GM12878 (cell line): ENCODE measurements around the gene GTPBP1. TPM values are rescaled to one million over a fixed set of nuclear protein-coding genes. Genes with fewer than 3 reads are reported as not detected.

ENCODE experiments used
- BCL3 ChIP-seq: IDR thresholded peaks from 2 replicates; pipeline ENCODE4 v1.6.1; 2011; ENCODE audit warnings: borderline replicate concordance, low read depth, mild to moderate bottlenecking, moderate library complexity, low read length; ENCODE audit not compliant: insufficient read depth, poor library complexity, severe bottlenecking
- BHLHE40 ChIP-seq, 2 experiments: fragments of 450-650 bp in 1 of 2; IDR thresholded peaks; 2 replicates each; pipeline ENCODE4 v1.6.1; 2011 to 2017; ENCODE audit warnings: low read depth in 2 of 2, borderline replicate concordance in 1 of 2, improper control_type of control experiment in 1 of 2, low read length in 1 of 2, mild to moderate bottlenecking in 1 of 2
- CBX5 ChIP-seq: sonication (generic); IDR thresholded peaks from 2 replicates; pipeline ENCODE4 v1.6.1; 2016; ENCODE audit warnings: low read depth, moderate library complexity, mild to moderate bottlenecking, inconsistent platforms
- CHD4 ChIP-seq: fragments of 200-600 bp; sonication (generic); IDR thresholded peaks from 2 replicates; pipeline ENCODE4 v1.6.1; 2016; ENCODE audit warnings: mild to moderate bottlenecking
- IKZF1 ChIP-seq: fragments of 450-650 bp; conservative IDR thresholded peaks from 2 replicates; pipeline ENCODE4 v1.6.1; 2017; ENCODE audit warnings: antibody characterized with exemption, mild to moderate bottlenecking
- IRF4 ChIP-seq: IDR thresholded peaks from 2 replicates; pipeline ENCODE4 v1.6.1; 2011; ENCODE audit warnings: low read depth, low read length
- KLF5 ChIP-seq: fragments of 450-650 bp; IDR thresholded peaks from 2 replicates; pipeline ENCODE4 v1.6.1; 2014; ENCODE audit warnings: mild to moderate bottlenecking; ENCODE audit not compliant: partially characterized antibody
- MLLT1 ChIP-seq: fragments of 450-650 bp; IDR thresholded peaks from 2 replicates; pipeline ENCODE4 v1.6.1; 2016; ENCODE audit warnings: mild to moderate bottlenecking
- NKRF ChIP-seq: fragments of 450-650 bp; conservative IDR thresholded peaks from 2 replicates; pipeline ENCODE4 v1.6.1; 2017; ENCODE audit warnings: mild to moderate bottlenecking, moderate library complexity
- PAX5 ChIP-seq: IDR thresholded peaks from 2 replicates; pipeline ENCODE4 v1.6.1; 2011; ENCODE audit warnings: low read depth, low read length, borderline replicate concordance
- RELA ChIP-seq: fragments of 450-650 bp; IDR thresholded peaks from 2 replicates; pipeline ENCODE4 v1.8.0; 2014; ENCODE audit warnings: borderline replicate concordance; ENCODE audit not compliant: partially characterized antibody
- SREBF2 ChIP-seq: IDR thresholded peaks from 2 replicates; pipeline ENCODE4 v1.6.1; 2012; ENCODE audit warnings: mild to moderate bottlenecking, low read length
- SRF ChIP-seq, 2 experiments: IDR thresholded peaks; 2 replicates each; pipeline ENCODE4 v1.6.1; 2011; ENCODE audit warnings: low read depth in 2 of 2, low read length in 2 of 2, mild to moderate bottlenecking in 1 of 2, moderate library complexity in 1 of 2
- TAF1 ChIP-seq: IDR thresholded peaks from 2 replicates; pipeline ENCODE4 v1.6.1; 2011; ENCODE audit warnings: mild to moderate bottlenecking, low read depth, low read length, borderline replicate concordance
- YBX1 ChIP-seq: fragments of 450-650 bp; IDR thresholded peaks from 2 replicates; pipeline ENCODE4 v1.6.1; 2016; ENCODE audit warnings: antibody characterized with exemption
- YY1 ChIP-seq: IDR thresholded peaks from 2 replicates; pipeline ENCODE4 v1.6.1; 2011; ENCODE audit warnings: low read depth, mild to moderate bottlenecking, low read length
- polyA plus RNA-seq, 11 experiments: library from polyadenylated mRNA; depleted of rRNA in 4 of 11; unstranded in 6 of 11; stranded (reverse) in 5 of 11; fragments of >200 nt; fragmentation: Nextera tagmentation in 4 of 11; fragmentation: Illumina TruSeq in 1 of 11; extraction: Ambion mirVana in 4 of 11; extraction: Trizol in 1 of 11; gene quantifications; 1 replicate in 1 of 11; 2 replicates in 10 of 11; pipeline versions ENCODE4 v1.2.1 to v1.2.3, GENCODE V29; 2011 to 2016; ENCODE audit warnings: inconsistent platforms in 2 of 11, missing spikeins in 2 of 11, low read depth in 1 of 11
- total RNA-seq, 4 experiments: library from RNA; depleted of rRNA in 3 of 4; stranded (reverse); fragments of >200 nt in 3 of 4; fragmentation: Illumina TruSeq in 1 of 4; extraction: Trizol in 1 of 4; gene quantifications; 2 replicates each; pipeline versions ENCODE4 v1.2.1 to v1.2.3, GENCODE V29; 2013 to 2021
- TF ChIP-seq, protein P1 (sequence below): IDR thresholded peaks from 2 replicates; pipeline ENCODE4 v1.6.1; 2012; ENCODE audit warnings: low read depth, low read length, improper control_type of control experiment
- TF ChIP-seq, protein P2 (sequence below): fragments of 450-650 bp; IDR thresholded peaks from 2 replicates; pipeline ENCODE4 v1.6.1; 2016; ENCODE audit warnings: mild to moderate bottlenecking, moderate library complexity, borderline replicate concordance

GTPBP1 gene
- total and polyA plus RNA-seq, 10 of the 15 experiments (the other 5 are each of a cell fraction or from before 2014, with no cell fraction given): 0.89 to 63.1 (median 34.2) TPM

GRCh38 chr22:38705235-38706100, at the start of gene GTPBP1 (continued):
- peak; percentile 22 to 64; a peak in 2 of 4 replicates for TF ChIP-seq SRF (IDR thresholded peaks at IDR 0.05; ENCODE audit: low read depth in 2 of 2, low read length in 2 of 2)
- TF ChIP-seq, protein P1, sequence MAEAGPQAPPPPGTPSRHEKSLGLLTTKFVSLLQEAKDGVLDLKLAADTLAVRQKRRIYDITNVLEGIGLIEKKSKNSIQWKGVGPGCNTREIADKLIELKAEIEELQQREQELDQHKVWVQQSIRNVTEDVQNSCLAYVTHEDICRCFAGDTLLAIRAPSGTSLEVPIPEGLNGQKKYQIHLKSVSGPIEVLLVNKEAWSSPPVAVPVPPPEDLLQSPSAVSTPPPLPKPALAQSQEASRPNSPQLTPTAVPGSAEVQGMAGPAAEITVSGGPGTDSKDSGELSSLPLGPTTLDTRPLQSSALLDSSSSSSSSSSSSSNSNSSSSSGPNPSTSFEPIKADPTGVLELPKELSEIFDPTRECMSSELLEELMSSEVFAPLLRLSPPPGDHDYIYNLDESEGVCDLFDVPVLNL: peak; percentile 85
- no peak for TF ChIP-seq YBX1
- peak; percentile 74; the same call in 1 of the 2 replicates for TF ChIP-seq NKRF
- TF ChIP-seq CHD4: no peak
- TF ChIP-seq RELA: no peak
- no peak for TF ChIP-seq CBX5
- peak; percentile 61; the same call in 1 of the 2 replicates for TF ChIP-seq IRF4
- TF ChIP-seq PAX5: peak; percentile 92; the same call in 1 of the 2 replicates
- peak; percentile 96 for TF ChIP-seq TAF1
- TF ChIP-seq BCL3: no peak
- peak; percentile 60 for TF ChIP-seq KLF5
- TF ChIP-seq, protein P2, sequence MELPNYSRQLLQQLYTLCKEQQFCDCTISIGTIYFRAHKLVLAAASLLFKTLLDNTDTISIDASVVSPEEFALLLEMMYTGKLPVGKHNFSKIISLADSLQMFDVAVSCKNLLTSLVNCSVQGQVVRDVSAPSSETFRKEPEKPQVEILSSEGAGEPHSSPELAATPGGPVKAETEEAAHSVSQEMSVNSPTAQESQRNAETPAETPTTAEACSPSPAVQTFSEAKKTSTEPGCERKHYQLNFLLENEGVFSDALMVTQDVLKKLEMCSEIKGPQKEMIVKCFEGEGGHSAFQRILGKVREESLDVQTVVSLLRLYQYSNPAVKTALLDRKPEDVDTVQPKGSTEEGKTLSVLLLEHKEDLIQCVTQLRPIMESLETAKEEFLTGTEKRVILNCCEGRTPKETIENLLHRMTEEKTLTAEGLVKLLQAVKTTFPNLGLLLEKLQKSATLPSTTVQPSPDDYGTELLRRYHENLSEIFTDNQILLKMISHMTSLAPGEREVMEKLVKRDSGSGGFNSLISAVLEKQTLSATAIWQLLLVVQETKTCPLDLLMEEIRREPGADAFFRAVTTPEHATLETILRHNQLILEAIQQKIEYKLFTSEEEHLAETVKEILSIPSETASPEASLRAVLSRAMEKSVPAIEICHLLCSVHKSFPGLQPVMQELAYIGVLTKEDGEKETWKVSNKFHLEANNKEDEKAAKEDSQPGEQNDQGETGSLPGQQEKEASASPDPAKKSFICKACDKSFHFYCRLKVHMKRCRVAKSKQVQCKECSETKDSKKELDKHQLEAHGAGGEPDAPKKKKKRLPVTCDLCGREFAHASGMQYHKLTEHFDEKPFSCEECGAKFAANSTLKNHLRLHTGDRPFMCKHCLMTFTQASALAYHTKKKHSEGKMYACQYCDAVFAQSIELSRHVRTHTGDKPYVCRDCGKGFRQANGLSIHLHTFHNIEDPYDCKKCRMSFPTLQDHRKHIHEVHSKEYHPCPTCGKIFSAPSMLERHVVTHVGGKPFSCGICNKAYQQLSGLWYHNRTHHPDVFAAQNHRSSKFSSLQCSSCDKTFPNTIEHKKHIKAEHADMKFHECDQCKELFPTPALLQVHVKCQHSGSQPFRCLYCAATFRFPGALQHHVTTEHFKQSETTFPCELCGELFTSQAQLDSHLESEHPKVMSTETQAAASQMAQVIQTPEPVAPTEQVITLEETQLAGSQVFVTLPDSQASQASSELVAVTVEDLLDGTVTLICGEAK: peak; percentile 56; the same call in 1 of the 2 replicates
- peak; percentile 78 for TF ChIP-seq MLLT1
- TF ChIP-seq SREBF2: 0 out of 2 replicates have a peak, but pooled peaks have one; percentile 27
- peak; percentile 55; the same call in 1 of the 2 replicates for TF ChIP-seq IKZF1
- peak; percentile 97 for TF ChIP-seq YY1
- TF ChIP-seq BHLHE40 (IDR thresholded peaks at IDR 0.05; ENCODE audit: borderline replicate concordance in 1 of 2, low read depth in 2 of 2, low read length in 1 of 2): peak; percentile 73 to 85; a peak in 3 of 4 replicates
